HG03558 (cell line): Measurements from ENCODE around the gene CCDC117.
"Not testable (repeated sequence)": the region's sequence is repeated elsewhere in the genome, so short reads cannot be mapped to it uniquely, and the experiment has no call there.

Source experiments
- ATAC-seq: cut with Tn5 transposase; IDR thresholded peaks from one replicate; pipeline ENCODE4 v1.9.1; 2021; ENCODE audit warnings: moderate number of reproducible peaks; ENCODE audit not compliant: unreplicated experiment; ENCODE audit errors: extremely low read depth

CCDC117 gene

GRCh38 chr22:28772633-28773460 is at the start of gene CCDC117:
CCDC117 (plus strand) TSS chr22:28772695; CDS start chr22:28772850, 155 bp downstream.
- ATAC-seq, result peak; percentile 71

GRCh38 chr22:28728002-28728401 is 44.5 kb upstream of the CCDC117 start:
- ATAC-seq, result no peak

GRCh38 chr22:28728621-28729313 is 43.7 kb upstream of the CCDC117 start:
- ATAC-seq, result no peak

GRCh38 chr22:28730179-28730578 is 42.3 kb upstream of the CCDC117 start:
- ATAC-seq, result no peak

GRCh38 chr22:28734393-28734792 is 38.1 kb upstream of the CCDC117 start:
- ATAC-seq, result no peak

GRCh38 chr22:28736301-28737155 is 36.0 kb upstream of the CCDC117 start:
- no peak for ATAC-seq

- no peak for ATAC-seq
Measured at GRCh38 chr22:28737701-28738100, 34.8 kb upstream of the CCDC117 start.

- not testable (repeated sequence) for ATAC-seq
Measured at GRCh38 chr22:28738876-28739275, 33.6 kb upstream of the CCDC117 start.

- no peak for ATAC-seq
Measured at GRCh38 chr22:28741200-28741784, 31.2 kb upstream of the CCDC117 start.

- ATAC-seq, result peak; percentile 82
Measured at GRCh38 chr22:28741785-28742561, 30.5 kb upstream of the CCDC117 start, which contains the start of the genes CHEK2 and HSCB. CHEK2 (minus strand) TSS chr22:28741820; CDS start chr22:28734721, 7,099 bp downstream. HSCB (plus strand) TSS chr22:28742039; CDS start chr22:28742096, 57 bp downstream.

- peak; percentile 15 for ATAC-seq
Measured at GRCh38 chr22:28742562-28742962, 29.9 kb upstream of the CCDC117 start.

GRCh38 chr22:28743852-28744251 is 28.6 kb upstream of the CCDC117 start:
- no peak for ATAC-seq

- no peak for ATAC-seq
Measured at GRCh38 chr22:28750471-28750881, 22.0 kb upstream of the CCDC117 start.

GRCh38 chr22:28754512-28754911 is 18.0 kb upstream of the CCDC117 start:
- ATAC-seq, result not testable (repeated sequence)

GRCh38 chr22:28759861-28760560 is 12.5 kb upstream of the CCDC117 start:
- ATAC-seq, result no peak

- ATAC-seq, result no peak
Measured at GRCh38 chr22:28761449-28761755, 11.1 kb upstream of the CCDC117 start.

- not testable (repeated sequence) for ATAC-seq
Measured at GRCh38 chr22:28762000-28762399, 10.5 kb upstream of the CCDC117 start.

- no peak for ATAC-seq
Measured at GRCh38 chr22:28766628-28767027, 5.9 kb upstream of the CCDC117 start.
